K562 (cell line): ENCODE results near the gene ATP13A2. TPM values are rescaled to one million over a fixed set of nuclear protein-coding genes. Genes with fewer than 3 reads are reported as not detected.

Source experiments
- CREBBP ChIP-seq: IDR thresholded peaks from one replicate; pipeline ENCODE4 v1.6.1; 2012; ENCODE audit warnings: low read depth, mild to moderate bottlenecking, control low read depth, inconsistent platforms, low read length
- CTBP1 ChIP-seq: fragments of 450-650 bp; IDR thresholded peaks from 2 replicates; pipeline ENCODE4 v1.6.1; 2016; ENCODE audit warnings: borderline replicate concordance
- DMBX1 ChIP-seq: fragments of 250-450 bp; sonication (Bioruptor Pico); IDR thresholded peaks from 2 replicates; pipeline ENCODE4 v1.8.0; 2022; ENCODE audit warnings: inconsistent platforms, mild to moderate bottlenecking, moderate library complexity, borderline replicate concordance
- KLF16 ChIP-seq: IDR thresholded peaks from 2 replicates; pipeline ENCODE4 v1.6.1; 2016; ENCODE audit warnings: antibody characterized with exemption
- MAFK ChIP-seq: IDR thresholded peaks from 2 replicates; pipeline ENCODE4 v1.6.1; 2011; ENCODE audit warnings: low read length, improper control_type of control experiment
- MTA2 ChIP-seq: fragments of 450-650 bp; IDR thresholded peaks from 2 replicates; pipeline ENCODE4 v1.6.1; 2016; ENCODE audit warnings: low read depth
- NR3C1 ChIP-seq: sonication (generic); formaldehyde crosslinking; IDR thresholded peaks from 2 replicates; pipeline ENCODE4 v1.8.1; 2022; ENCODE audit warnings: missing genetic modification reagents
- PHF21A ChIP-seq: fragments of 450-650 bp; IDR thresholded peaks from 2 replicates; pipeline ENCODE4 v1.6.1; 2017; ENCODE audit warnings: low read depth, borderline replicate concordance
- SRSF3 ChIP-seq: fragments of 200-400 bp; formaldehyde crosslinking; IDR thresholded peaks from 2 replicates; pipeline ENCODE4 v1.6.1; 2016; ENCODE audit warnings: mild to moderate bottlenecking, low read length, moderate library complexity; ENCODE audit not compliant: insufficient read depth
- TAF15 ChIP-seq: fragments of 200-400 bp; formaldehyde crosslinking; IDR thresholded peaks from 2 replicates; pipeline ENCODE4 v1.6.1; 2017; ENCODE audit warnings: mild to moderate bottlenecking, low read depth, low read length, moderate library complexity
- ZNF12 ChIP-seq: sonication (generic); formaldehyde crosslinking; IDR thresholded peaks from 2 replicates; pipeline ENCODE4 v1.4.0; 2020; ENCODE audit warnings: mild to moderate bottlenecking, missing genetic modification reagents
- ZNF764 ChIP-seq: fragments of 250-450 bp; sonication (Bioruptor Pico); IDR thresholded peaks from 2 replicates; pipeline ENCODE4 v1.4.0; 2020; ENCODE audit warnings: low read depth, mild to moderate bottlenecking, moderate library complexity
- polyA plus RNA-seq, 8 experiments: library from polyadenylated mRNA; depleted of rRNA in 4 of 8; stranded (reverse) in 5 of 8; unstranded in 3 of 8; fragments of >200 nt; fragmentation: Nextera tagmentation in 2 of 8; fragmentation: Illumina TruSeq in 1 of 8; extraction: Ambion mirVana in 2 of 8; extraction: Trizol in 1 of 8; gene quantifications; 2 replicates each; pipeline versions ENCODE4 v1.2.1 to v1.2.3, GENCODE V29; 2011 to 2014; ENCODE audit warnings: inconsistent platforms in 1 of 8, missing spikeins in 1 of 8
- total RNA-seq, 7 experiments: library from RNA; depleted of rRNA in 6 of 7; stranded (reverse); fragments of >200 nt in 6 of 7; fragmentation: Illumina TruSeq in 2 of 7; extraction: Trizol in 2 of 7; gene quantifications; 2 replicates each; pipeline versions ENCODE4 v1.2.1 to v1.2.3, GENCODE V29; 2011 to 2021; ENCODE audit warnings: low replicate concordance in 1 of 7
- TF ChIP-seq, protein P1 (sequence below): sonication (generic); formaldehyde crosslinking; IDR thresholded peaks from 2 replicates; pipeline ENCODE4 v1.4.0; 2020; ENCODE audit warnings: mild to moderate bottlenecking, missing genetic modification reagents
- TF ChIP-seq, protein P2 (sequence below): fragments of 450-650 bp; IDR thresholded peaks from 2 replicates; pipeline ENCODE4 v1.6.1; 2016; ENCODE audit warnings: antibody characterized with exemption
- TF ChIP-seq, protein P3 (sequence below): fragments of 250-450 bp; sonication (Bioruptor Pico); IDR thresholded peaks from 2 replicates; pipeline ENCODE4 v1.8.0; 2022; ENCODE audit warnings: moderate library complexity, mild to moderate bottlenecking, inconsistent platforms
- TF ChIP-seq, protein P4 (sequence below): sonication (generic); formaldehyde crosslinking; IDR thresholded peaks from 2 replicates; pipeline ENCODE4 v1.9.0; 2022; ENCODE audit warnings: mild to moderate bottlenecking, missing genetic modification reagents
- TF ChIP-seq, protein P5 (sequence below): fragments of 250-450 bp; sonication (Bioruptor Pico); IDR thresholded peaks from 2 replicates; pipeline ENCODE4 v1.6.1; 2021; ENCODE audit warnings: mild to moderate bottlenecking
- TF ChIP-seq, protein P6 (sequence below): IDR thresholded peaks from 2 replicates; pipeline ENCODE4 v1.6.1; 2014; ENCODE audit warnings: antibody characterized with exemption

The ATP13A2 gene
- total and polyA plus RNA-seq, 9 of the 15 experiments (the other 6 are each of a cell fraction or from before 2014, with no cell fraction given), result 0.36 to 56.3 (median 16.3) TPM

DNA sequence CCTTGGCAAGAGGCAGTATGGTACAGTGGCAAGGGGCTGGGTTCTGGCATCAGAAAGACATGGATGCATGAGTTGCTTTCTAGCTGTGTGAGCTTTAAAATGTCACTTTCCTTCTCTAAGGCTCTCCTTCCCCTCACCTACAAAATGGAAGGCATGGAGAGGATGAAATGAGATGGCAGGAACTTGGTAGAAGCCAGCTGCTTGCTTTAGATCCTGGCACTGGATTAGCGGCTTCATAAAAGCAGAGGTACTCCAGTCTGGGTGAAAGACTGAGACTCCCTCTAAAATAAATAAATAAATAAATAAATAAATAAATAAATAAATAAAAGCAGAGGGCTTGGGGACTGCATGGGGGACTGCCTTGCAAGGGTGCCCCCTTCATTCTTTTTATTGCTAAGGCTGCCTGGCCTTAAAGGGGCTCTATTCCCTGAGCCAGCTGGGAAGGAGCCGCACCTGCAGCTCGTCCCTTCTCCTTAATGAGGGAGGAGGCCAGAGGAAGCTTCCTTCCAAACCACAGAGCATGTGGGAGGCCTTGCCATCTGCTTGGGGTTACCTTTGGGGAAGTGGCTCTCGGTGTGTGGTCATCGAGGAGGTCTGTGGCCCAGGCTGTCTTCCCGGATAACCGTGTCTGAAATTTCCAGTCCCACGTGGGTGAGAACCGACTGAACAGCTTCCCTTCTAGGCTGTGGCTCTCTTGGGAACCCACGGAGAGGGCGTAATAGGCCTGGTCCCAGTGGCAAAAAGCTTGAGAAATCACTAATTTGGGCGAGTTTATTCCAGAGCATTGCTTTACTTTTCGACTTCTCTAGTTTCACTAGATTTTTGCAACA lies 2.0 kb upstream of the ATP13A2 start (continued):
- no peak for TF ChIP-seq DMBX1 (CRISPR knock-in tag)
- no peak for TF ChIP-seq ZNF12 (CRISPR knock-in tag)
- TF ChIP-seq, protein P1, sequence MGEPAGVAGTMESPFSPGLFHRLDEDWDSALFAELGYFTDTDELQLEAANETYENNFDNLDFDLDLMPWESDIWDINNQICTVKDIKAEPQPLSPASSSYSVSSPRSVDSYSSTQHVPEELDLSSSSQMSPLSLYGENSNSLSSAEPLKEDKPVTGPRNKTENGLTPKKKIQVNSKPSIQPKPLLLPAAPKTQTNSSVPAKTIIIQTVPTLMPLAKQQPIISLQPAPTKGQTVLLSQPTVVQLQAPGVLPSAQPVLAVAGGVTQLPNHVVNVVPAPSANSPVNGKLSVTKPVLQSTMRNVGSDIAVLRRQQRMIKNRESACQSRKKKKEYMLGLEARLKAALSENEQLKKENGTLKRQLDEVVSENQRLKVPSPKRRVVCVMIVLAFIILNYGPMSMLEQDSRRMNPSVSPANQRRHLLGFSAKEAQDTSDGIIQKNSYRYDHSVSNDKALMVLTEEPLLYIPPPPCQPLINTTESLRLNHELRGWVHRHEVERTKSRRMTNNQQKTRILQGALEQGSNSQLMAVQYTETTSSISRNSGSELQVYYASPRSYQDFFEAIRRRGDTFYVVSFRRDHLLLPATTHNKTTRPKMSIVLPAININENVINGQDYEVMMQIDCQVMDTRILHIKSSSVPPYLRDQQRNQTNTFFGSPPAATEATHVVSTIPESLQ (CRISPR knock-in tag), result no peak
- TF ChIP-seq KLF16, result peak; percentile 86
- TF ChIP-seq, protein P2, sequence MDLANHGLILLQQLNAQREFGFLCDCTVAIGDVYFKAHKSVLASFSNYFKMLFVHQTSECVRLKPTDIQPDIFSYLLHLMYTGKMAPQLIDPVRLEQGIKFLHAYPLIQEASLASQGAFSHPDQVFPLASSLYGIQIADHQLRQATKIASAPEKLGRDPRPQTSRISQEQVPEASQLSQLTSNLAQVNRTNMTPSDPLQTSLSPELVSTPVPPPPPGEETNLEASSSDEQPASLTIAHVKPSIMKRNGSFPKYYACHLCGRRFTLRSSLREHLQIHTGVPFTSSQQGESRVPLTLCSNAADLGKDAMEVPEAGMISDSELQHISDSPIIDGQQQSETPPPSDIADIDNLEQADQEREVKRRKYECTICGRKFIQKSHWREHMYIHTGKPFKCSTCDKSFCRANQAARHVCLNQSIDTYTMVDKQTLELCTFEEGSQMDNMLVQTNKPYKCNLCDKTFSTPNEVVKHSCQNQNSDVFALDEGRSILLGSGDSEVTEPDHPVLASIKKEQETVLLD, result no peak
- peak; percentile 64 for TF ChIP-seq CTBP1
- TF ChIP-seq, protein P3, sequence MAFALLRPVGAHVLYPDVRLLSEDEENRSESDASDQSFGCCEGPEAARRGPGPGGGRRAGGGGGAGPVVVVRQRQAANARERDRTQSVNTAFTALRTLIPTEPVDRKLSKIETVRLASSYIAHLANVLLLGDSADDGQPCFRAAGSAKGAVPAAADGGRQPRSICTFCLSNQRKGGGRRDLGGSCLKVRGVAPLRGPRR, result no peak
- no peak for TF ChIP-seq MAFK
- TF ChIP-seq CREBBP, result no peak
- peak; percentile 50; the same call in 1 of the 2 replicates for TF ChIP-seq MTA2
- TF ChIP-seq NR3C1 (CRISPR knock-in tag), result no peak
- TF ChIP-seq, protein P4, sequence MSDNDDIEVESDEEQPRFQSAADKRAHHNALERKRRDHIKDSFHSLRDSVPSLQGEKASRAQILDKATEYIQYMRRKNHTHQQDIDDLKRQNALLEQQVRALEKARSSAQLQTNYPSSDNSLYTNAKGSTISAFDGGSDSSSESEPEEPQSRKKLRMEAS (CRISPR knock-in tag), result peak; percentile 94
- TF ChIP-seq ZNF764 (CRISPR knock-in tag), result no peak
- TF ChIP-seq, protein P5, sequence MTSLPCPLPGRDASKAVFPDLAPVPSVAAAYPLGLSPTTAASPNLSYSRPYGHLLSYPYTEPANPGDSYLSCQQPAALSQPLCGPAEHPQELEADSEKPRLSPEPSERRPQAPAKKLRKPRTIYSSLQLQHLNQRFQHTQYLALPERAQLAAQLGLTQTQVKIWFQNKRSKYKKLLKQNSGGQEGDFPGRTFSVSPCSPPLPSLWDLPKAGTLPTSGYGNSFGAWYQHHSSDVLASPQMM (CRISPR knock-in tag), result no peak
- TF ChIP-seq PHF21A, result no peak
- TF ChIP-seq, protein P6, sequence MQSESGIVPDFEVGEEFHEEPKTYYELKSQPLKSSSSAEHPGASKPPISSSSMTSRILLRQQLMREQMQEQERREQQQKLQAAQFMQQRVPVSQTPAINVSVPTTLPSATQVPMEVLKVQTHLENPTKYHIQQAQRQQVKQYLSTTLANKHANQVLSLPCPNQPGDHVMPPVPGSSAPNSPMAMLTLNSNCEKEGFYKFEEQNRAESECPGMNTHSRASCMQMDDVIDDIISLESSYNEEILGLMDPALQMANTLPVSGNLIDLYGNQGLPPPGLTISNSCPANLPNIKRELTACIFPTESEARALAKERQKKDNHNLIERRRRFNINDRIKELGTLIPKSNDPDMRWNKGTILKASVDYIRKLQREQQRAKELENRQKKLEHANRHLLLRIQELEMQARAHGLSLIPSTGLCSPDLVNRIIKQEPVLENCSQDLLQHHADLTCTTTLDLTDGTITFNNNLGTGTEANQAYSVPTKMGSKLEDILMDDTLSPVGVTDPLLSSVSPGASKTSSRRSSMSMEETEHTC, result 0 out of 2 replicates have a peak, but pooled peaks have one; percentile 21
- TF ChIP-seq TAF15, result no peak
- no peak for TF ChIP-seq SRSF3
